AG10803 (cell line): Measurements from ENCODE around the gene NEIL3.

Source experiments
- DNase-seq: peaks from one replicate; pipeline ENCODE4 v3.0.0; 2010; ENCODE audit warnings: low read depth
- H3K4me3 ChIP-seq: 2 replicates; pipeline ENCODE4 v1.5.1; 2011; ENCODE audit warnings: mild to moderate bottlenecking, low read length, control low read depth
- CTCF ChIP-seq: conservative IDR thresholded peaks from 2 replicates; pipeline ENCODE4 v1.5.1; 2011; ENCODE audit warnings: mild to moderate bottlenecking, low read length, control low read depth, inconsistent platforms

The NEIL3 gene

GRCh38 chr4:177384856-177385397 lies 75.3 kb downstream of the NEIL3 start:
- H3K4me3 ChIP-seq: no peak overlapping the region
- TF ChIP-seq CTCF: no peak
- no peak for DNase-seq

- DNase-seq: peak; percentile 11
- TF ChIP-seq CTCF: no peak
- H3K4me3 ChIP-seq: no peak overlapping the region
Measured at GRCh38 chr4:177385576-177386277, 76.1 kb downstream of the NEIL3 start.

- TF ChIP-seq CTCF: no peak
- no peak overlapping the region for H3K4me3 ChIP-seq
- DNase-seq: no peak
Measured at GRCh38 chr4:177386278-177386815, 76.7 kb downstream of the NEIL3 start.

GRCh38 chr4:177391287-177391686 lies 81.6 kb downstream of the NEIL3 start:
- TF ChIP-seq CTCF: no peak
- no peak overlapping the region for H3K4me3 ChIP-seq
- no peak for DNase-seq

GRCh38 chr4:177391953-177392352 lies 82.3 kb downstream of the NEIL3 start:
- no peak overlapping the region for H3K4me3 ChIP-seq
- TF ChIP-seq CTCF: no peak
- DNase-seq: no peak

- DNase-seq: no peak
- no peak overlapping the region for H3K4me3 ChIP-seq
- TF ChIP-seq CTCF: no peak
Measured at GRCh38 chr4:177393236-177393635, 83.6 kb downstream of the NEIL3 start.

GRCh38 chr4:177396352-177396751 lies 86.7 kb downstream of the NEIL3 start:
- TF ChIP-seq CTCF: no peak
- no peak overlapping the region for H3K4me3 ChIP-seq
- DNase-seq: no peak
